NCI-H748 treated with DMSO at 0.1 percent for 48 hours (cell line): ENCODE measurements around the gene SEC16A.

Source experiments
- DNase-seq: peaks from one replicate; lab custom pipeline; 2025; lab: John Stamatoyannopoulos, UW

The SEC16A gene

GRCh38 chr9:136399176-136400037 lies 83.4 kb downstream of the SEC16A start:
- DNase-seq: no peak

GRCh38 chr9:136398286-136398685 lies 84.6 kb downstream of the SEC16A start:
- no peak for DNase-seq

- no peak for DNase-seq
Observed at GRCh38 chr9:136397643-136398042, 85.2 kb downstream of the SEC16A start.

- no peak for DNase-seq
Observed at GRCh38 chr9:136396219-136396515, 86.7 kb downstream of the SEC16A start.

- no peak for DNase-seq
Observed at GRCh38 chr9:136395345-136396218, 87.3 kb downstream of the SEC16A start.

GRCh38 chr9:136395020-136395340 lies 87.9 kb downstream of the SEC16A start:
- DNase-seq: no peak

- no peak for DNase-seq
Observed at GRCh38 chr9:136394312-136395019, 88.4 kb downstream of the SEC16A start.

GRCh38 chr9:136393531-136393930 lies 89.3 kb downstream of the SEC16A start:
- no peak for DNase-seq

GRCh38 chr9:136392538-136393449 lies 90.0 kb downstream of the SEC16A start:
- no peak for DNase-seq

- no peak for DNase-seq
Observed at GRCh38 chr9:136391737-136392537, 90.9 kb downstream of the SEC16A start.
